Colon (tissue), 2 donors: Measurements from ENCODE around the gene CES5A.
"Not testable (repeated sequence)": the region's sequence is repeated elsewhere in the genome, so short reads cannot be mapped to it uniquely, and the experiment has no call there.

ENCODE experiments used
- FAIRE-seq: peaks from 2 replicates; lab custom pipeline; 2012; peaks lifted over from hg19 to GRCh38; lab: Jason Lieb, UNC
- donor health status: control.
- donor health status: control.

Gene CES5A

GRCh38 chr16:55828680-55829079 is 46.5 kb downstream of the CES5A start:
- no peak for FAIRE-seq

- no peak for FAIRE-seq
These were observed 50.0 kb downstream of the CES5A start for GRCh38 chr16:55825115-55825728.

GRCh38 chr16:55824473-55825000 is 50.6 kb downstream of the CES5A start:
- no peak for FAIRE-seq

GRCh38 chr16:55822280-55822810 is 52.8 kb downstream of the CES5A start:
- FAIRE-seq = no peak

- no peak for FAIRE-seq
These were observed 54.0 kb downstream of the CES5A start for GRCh38 chr16:55821210-55821609.

DNA sequence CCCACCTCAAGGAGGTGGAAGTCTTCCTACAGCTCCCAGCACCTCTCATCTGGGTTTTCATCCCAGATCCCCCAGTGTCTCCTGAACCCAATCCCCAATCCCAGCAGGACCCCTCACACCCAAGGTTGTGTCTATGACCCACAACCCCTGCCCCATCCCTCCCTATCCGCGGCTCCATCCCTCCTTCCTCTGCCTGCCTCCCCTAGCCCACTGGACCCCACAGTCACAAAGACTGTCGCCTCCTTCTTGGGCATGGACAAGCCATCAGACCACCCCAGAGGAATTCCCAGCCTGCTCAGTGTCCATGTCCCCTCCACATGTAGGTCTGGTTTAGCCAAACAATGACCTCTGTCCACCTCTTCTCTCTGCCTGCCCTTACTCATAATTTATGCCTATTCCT is 54.6 kb downstream of the CES5A start:
- no peak for FAIRE-seq

DNA sequence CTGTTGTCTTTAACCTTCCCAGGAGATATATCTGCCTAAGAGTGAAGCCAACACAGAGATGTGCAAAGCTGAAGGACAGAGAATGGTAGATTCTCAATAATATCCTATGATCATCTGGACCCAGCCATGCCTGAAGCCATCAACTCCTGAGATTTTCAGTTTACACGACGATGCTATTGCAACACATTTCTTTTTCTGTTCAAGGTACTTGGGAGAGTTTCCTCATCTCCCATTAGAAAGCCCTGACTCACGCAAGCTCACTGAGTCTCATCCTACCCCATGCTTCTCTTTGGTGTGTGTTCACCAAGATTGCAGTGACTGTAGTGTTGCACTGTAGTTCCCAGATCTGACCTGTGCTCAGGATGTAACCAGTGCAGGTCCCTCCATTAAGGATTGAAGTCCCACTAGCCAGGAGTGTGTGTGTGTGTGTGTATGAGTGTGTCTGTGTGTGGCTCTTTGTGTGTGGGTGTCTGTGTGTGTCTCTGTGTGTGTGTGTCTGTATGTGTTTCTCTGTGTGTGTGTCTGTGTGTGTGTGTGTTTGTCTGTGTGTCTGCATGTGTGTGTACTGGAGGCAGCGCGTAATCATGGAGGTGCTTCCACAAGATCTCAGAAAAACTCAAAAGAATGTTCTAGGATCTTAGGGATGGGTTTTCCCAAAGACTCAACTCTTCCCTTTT is 57.8 kb downstream of the CES5A start:
- no peak for FAIRE-seq

GRCh38 chr16:55816222-55816621 is 59.0 kb downstream of the CES5A start:
- FAIRE-seq = not testable (repeated sequence)

GRCh38 chr16:55815320-55815719 is 59.9 kb downstream of the CES5A start:
- FAIRE-seq = no peak

DNA sequence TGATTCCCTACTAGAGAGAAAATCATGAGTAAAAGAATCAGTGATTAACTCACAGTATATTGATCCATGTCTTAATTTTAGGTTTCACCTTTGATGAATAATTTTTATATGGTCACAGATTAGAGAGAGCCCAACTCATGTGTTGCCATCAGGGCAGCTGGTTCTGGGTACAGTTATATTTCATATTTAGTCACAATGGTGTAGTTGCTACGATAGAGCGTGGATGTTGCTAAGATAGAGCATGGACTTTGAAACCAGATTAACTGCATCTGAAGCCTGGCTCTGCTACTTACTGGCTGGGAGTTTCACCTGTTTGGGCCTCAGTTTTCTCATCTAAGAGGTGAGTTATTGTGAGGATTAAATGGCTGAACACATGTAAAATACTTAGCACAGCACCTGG is 61.0 kb downstream of the CES5A start:
- not testable (repeated sequence) for FAIRE-seq

DNA sequence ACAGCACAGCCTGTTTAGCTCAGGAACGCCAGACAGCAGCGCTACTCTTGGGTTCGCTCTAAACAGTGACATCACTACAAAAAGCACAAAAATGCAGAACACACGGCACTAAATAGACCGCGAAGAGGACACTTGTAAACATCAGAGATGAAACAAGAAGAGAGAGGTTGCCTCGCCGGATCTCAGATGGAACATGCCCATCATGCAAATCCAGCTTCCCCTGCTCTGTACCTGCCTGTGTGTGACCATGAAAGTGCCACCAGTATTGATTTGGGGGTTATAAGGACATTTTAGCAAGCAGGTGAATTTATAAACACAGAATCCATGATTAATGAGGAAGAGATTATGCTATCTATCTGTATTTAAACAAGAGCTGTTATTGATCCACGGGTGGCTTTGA is 61.4 kb downstream of the CES5A start:
- not testable (repeated sequence) for FAIRE-seq

- FAIRE-seq = no peak
These were observed 62.2 kb downstream of the CES5A start for GRCh38 chr16:55812951-55813350.

- FAIRE-seq = no peak
These were observed 63.4 kb downstream of the CES5A start for GRCh38 chr16:55811811-55812210.

- FAIRE-seq = no peak
These were observed 64.7 kb downstream of the CES5A start for GRCh38 chr16:55810451-55810961.

- no peak for FAIRE-seq
These were observed 65.3 kb downstream of the CES5A start for GRCh38 chr16:55809851-55810250.

DNA sequence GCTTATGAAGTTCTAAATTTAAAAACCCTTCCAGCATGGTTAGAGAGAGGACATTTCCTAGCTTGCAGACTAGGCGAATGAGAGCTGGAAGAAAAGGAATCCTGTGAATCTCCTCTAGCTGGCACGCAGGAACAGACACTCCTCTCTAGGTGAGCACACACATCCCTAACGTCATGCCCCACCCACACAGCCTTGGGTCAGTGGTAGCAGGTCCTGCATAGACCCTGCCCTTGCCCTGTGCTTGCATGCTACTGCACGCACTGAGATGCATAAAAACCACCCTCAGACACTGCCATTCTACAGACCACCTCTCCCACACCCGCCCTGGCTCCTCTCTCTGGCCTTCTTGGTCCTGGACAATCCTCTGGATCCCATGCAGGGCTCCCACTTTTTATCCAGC is 65.8 kb downstream of the CES5A start:
- FAIRE-seq = no peak

- not testable (repeated sequence) for FAIRE-seq
These were observed 66.9 kb downstream of the CES5A start for GRCh38 chr16:55808286-55808685.

GRCh38 chr16:55805104-55805503 is 70.1 kb downstream of the CES5A start:
- not testable (repeated sequence) for FAIRE-seq

DNA sequence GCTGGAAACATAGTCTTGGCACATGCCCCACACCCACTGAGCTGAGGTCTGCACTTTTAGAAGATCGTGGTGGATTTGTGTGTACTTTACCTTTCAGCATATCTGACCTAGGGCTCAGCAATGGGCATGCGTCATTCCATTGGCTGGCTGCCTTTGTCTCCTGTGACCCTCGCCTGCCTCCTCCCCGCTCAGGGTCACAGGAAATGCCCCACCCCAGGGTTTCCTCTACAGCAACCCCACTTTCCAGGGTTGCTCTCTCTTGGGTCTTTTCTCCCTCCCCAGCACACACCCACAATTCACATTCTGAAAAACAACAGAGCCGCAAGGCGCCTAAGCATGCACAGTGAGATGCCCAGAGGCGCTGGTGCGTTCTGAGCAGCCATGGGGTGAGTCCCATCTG is 71.5 kb downstream of the CES5A start:
- not testable (repeated sequence) for FAIRE-seq
